ENCODE data around the gene POLD2. TPM values are rescaled to one million over a fixed set of nuclear protein-coding genes. Genes with fewer than 3 reads are reported as not detected.

POLD2 gene
- total and polyA plus RNA-seq, 2 donors (not counting 3 experiments of a cell fraction or from before 2014, with no cell fraction given), result 96.5 to 122 TPM

- BruUV-seq (replicated peaks), result no TSS peak
- no peaks in the 10 kb centered on the region for H3K9me3 ChIP-seq (replicated peaks; ENCODE audit: control insufficient read depth, insufficient read depth, low read length)
- TF ChIP-seq CTCF (IDR thresholded peaks at IDR 0.05; ENCODE audit: extremely low read depth in 1 of 2, insufficient read depth in 1 of 2, low read depth in 1 of 2, low read length in 2 of 2), result no peak
- no peak for TF ChIP-seq POLR2A (IDR thresholded peaks at IDR 0.05; ENCODE audit: low read depth, low read length)
- TF ChIP-seq MYC (IDR thresholded peaks at IDR 0.05; ENCODE audit: low read depth, low read length), result no peak
- no peak for TF ChIP-seq POLR2AphosphoS5 (IDR thresholded peaks at IDR 0.05; ENCODE audit: insufficient read depth, low read depth, low read length)
- TF ChIP-seq MAX (IDR thresholded peaks at IDR 0.05; ENCODE audit: insufficient read depth, insufficient read length), result no peak
- no peak for TF ChIP-seq JUN (IDR thresholded peaks at IDR 0.05; ENCODE audit: borderline replicate concordance, insufficient read depth, insufficient read length, low read depth)
- TF ChIP-seq EZH2 (IDR thresholded peaks at IDR 0.05; ENCODE audit: borderline replicate concordance, low read depth, low read length, severe bottlenecking), result no peak
- TF ChIP-seq FOS (IDR thresholded peaks at IDR 0.05; ENCODE audit: borderline replicate concordance, insufficient read depth, low read length), result no peak
- TF ChIP-seq GATA2 (IDR thresholded peaks at IDR 0.05; ENCODE audit: insufficient read depth, insufficient read length, low read depth, low read length), result no peak
- H3K9ac ChIP-seq (replicated peaks; ENCODE audit: extremely low read depth, insufficient read depth, low read length), result no peak overlapping the region
- no peak overlapping the region for H3K4me3 ChIP-seq (replicated peaks in 1 of 3; ENCODE audit: insufficient read depth in 1 of 3, low read depth in 1 of 3, low read length in 3 of 3)
- CTCF ChIA-PET, result interaction anchor here (0.7 to 1.5 kb wide), 3 partner anchors 12 to 37 kb away, joined by 3 to 5 read pairs (median 4); partner anchors contain the start of gene POLD2
- no peak for DNase-seq (ENCODE audit: low read depth, low spot score)
- no peak overlapping the region for H2AFZ ChIP-seq (ENCODE audit: low read depth, low read length)
- H3K79me2 ChIP-seq (ENCODE audit: control insufficient read depth, insufficient read depth, low read length), result peaks cover 5% of the 10 kb centered on the region
- no peak overlapping the region for H3K4me2 ChIP-seq (ENCODE audit: insufficient read depth, low read length)
- peaks cover 3% of the 10 kb centered on the region for H3K4me1 ChIP-seq (ENCODE audit: control insufficient read depth, extremely low read depth, insufficient read depth, low read length)
- H3K27ac ChIP-seq (ENCODE audit: insufficient read depth, low read depth, low read length), result no peak overlapping the region
- H4K20me1 ChIP-seq (replicated peaks; ENCODE audit: control insufficient read depth, extremely low read depth, insufficient read depth, low read length), result no peaks in the 10 kb centered on the region
- intact Hi-C loops (cut with micrococcal nuclease) (no loop called here), dilution Hi-C loops (cut with MboI; ENCODE audit: extremely low pct_ligation_motif_present, low sequenced_read_pairs) (no loop called here)
- H3K9me1 ChIP-seq (replicated peaks; ENCODE audit: control insufficient read depth, extremely low read depth, insufficient read depth, low read length), result no peaks in the 10 kb centered on the region
- peaks cover 2 to 3% of the 10 kb centered on the region in 2 experiments for H3K36me3 ChIP-seq (ENCODE audit: control insufficient read depth in 2 of 2, extremely low read depth in 1 of 2, insufficient read depth in 2 of 2, low read length in 2 of 2)
- POLR2A ChIA-PET, result interaction anchor here (0.9 kb wide), 1 partner anchor 10 kb away, joined by 3 read pairs; no protein-coding TSS in a partner anchor
- H3K27me3 ChIP-seq (ENCODE audit: control insufficient read depth in 2 of 2, insufficient read depth in 2 of 2, low read length in 2 of 2), result no peaks in the 10 kb centered on the region
- no peak for FAIRE-seq
Observed at GRCh38 chr7:44108768-44109750, 14.3 kb downstream of the POLD2 start.
